IMR-90 (cell line): ENCODE data around the gene APBB1IP. TPM values are rescaled to one million over a fixed set of nuclear protein-coding genes. Genes with fewer than 3 reads are reported as not detected.

Experiments used
- ATAC-seq: fragments of 200-7000 bp; cut with Tn5 transposase; 2 replicates; pipeline ENCODE4 v1.9.1; 2020; ENCODE audit warnings: low read depth, mild to moderate bottlenecking, moderate library complexity
- BruUV-seq: library from RNA; stranded (reverse); fragments of 400-500 nt; replicated peaks from 2 replicates; lab custom pipeline; 2021; lab: Mats Ljungman, UMichigan
- CTCF ChIA-PET: fragments of 300-600 bp; formaldehyde crosslinking; extraction: SDS; loops from one replicate; lab custom pipeline; 2021; ENCODE audit warnings: antibody characterized with exemption; lab: Yijun Ruan, JAX
- POLR2A ChIA-PET: fragments of 300-600 bp; sonication (Branson Sonifier 250); formaldehyde crosslinking; loops from one replicate; lab custom pipeline; 2022; ENCODE audit warnings: antibody characterized with exemption; ENCODE audit not compliant: unreplicated experiment; lab: Charles Lee
- DNase-seq: peaks from one replicate; pipeline ENCODE4 v3.0.0; 2013
- H2AFZ ChIP-seq: replicated peaks from 2 replicates; pipeline ENCODE3; 2013; ENCODE audit warnings: low read length, mild to moderate bottlenecking; ENCODE audit not compliant: poor library complexity
- H2AK5ac ChIP-seq: 2 replicates; pipeline ENCODE4 v1.6.1; 2013; ENCODE audit warnings: low read depth, low read length, inconsistent platforms
- H2AK9ac ChIP-seq: replicated peaks from 2 replicates; pipeline ENCODE3; 2013; ENCODE audit warnings: mild to moderate bottlenecking, low read depth, low read length, moderate library complexity; ENCODE audit not compliant: poor library complexity
- H2BK120ac ChIP-seq: 2 replicates; pipeline ENCODE4 v1.6.1; 2013; ENCODE audit warnings: low read depth, low read length, inconsistent platforms
- H2BK15ac ChIP-seq: 3 replicates; pipeline ENCODE4 v1.6.1; 2013; ENCODE audit warnings: low read depth, low read length, inconsistent platforms
- H2BK20ac ChIP-seq: 2 replicates; pipeline ENCODE4 v1.6.1; 2013; ENCODE audit warnings: low read depth, mild to moderate bottlenecking, inconsistent platforms, low read length, moderate library complexity
- H2BK5ac ChIP-seq: 2 replicates; pipeline ENCODE4 v1.6.1; 2013; ENCODE audit warnings: mild to moderate bottlenecking, low read depth, low read length, inconsistent platforms; ENCODE audit not compliant: poor library complexity, severe bottlenecking
- H3K14ac ChIP-seq: replicated peaks from 2 replicates; pipeline ENCODE4 v1.6.1; 2013; ENCODE audit warnings: low read depth, low read length, inconsistent platforms
- H3K18ac ChIP-seq: 2 replicates; pipeline ENCODE4 v1.6.1; 2013; ENCODE audit warnings: low read depth, low read length, control low read depth
- H3K23ac ChIP-seq: 2 replicates; pipeline ENCODE4 v1.6.1; 2013; ENCODE audit warnings: low read depth, low read length, inconsistent platforms
- H3K27ac ChIP-seq: 2 replicates; pipeline ENCODE4 v1.5.1; 2013; ENCODE audit warnings: mild to moderate bottlenecking, control low read depth, low read length; ENCODE audit not compliant: insufficient read depth
- H3K27me3 ChIP-seq: 2 replicates; pipeline ENCODE4 v1.6.1; 2013; ENCODE audit warnings: low read length; ENCODE audit not compliant: control insufficient read depth, insufficient read depth
- H3K36me3 ChIP-seq: 2 replicates; pipeline ENCODE4 v1.6.1; 2013; ENCODE audit warnings: low read length, mixed read lengths; ENCODE audit not compliant: control insufficient read depth, insufficient read depth
- H3K4ac ChIP-seq: 2 replicates; pipeline ENCODE4 v1.6.1; 2013; ENCODE audit warnings: low read depth, low read length, inconsistent platforms
- H3K4me1 ChIP-seq: 2 replicates; pipeline ENCODE4 v1.6.1; 2013; ENCODE audit warnings: low read length, mixed read lengths; ENCODE audit not compliant: control insufficient read depth, insufficient read depth
- H3K4me2 ChIP-seq: 2 replicates; pipeline ENCODE4 v1.6.1; 2013; ENCODE audit warnings: low read depth, mild to moderate bottlenecking, control low read depth, low read length, moderate library complexity
- H3K4me3 ChIP-seq: 2 replicates; pipeline ENCODE4 v1.5.1; 2013; ENCODE audit warnings: low read depth, mild to moderate bottlenecking, control low read depth, low read length, moderate library complexity; ENCODE audit not compliant: insufficient read depth
- H3K56ac ChIP-seq: 2 replicates; pipeline ENCODE4 v1.6.1; 2013; ENCODE audit warnings: low read length, inconsistent platforms; ENCODE audit not compliant: insufficient read depth; ENCODE audit errors: extremely low read depth
- H3K79me1 ChIP-seq, 2 experiments: 2 replicates each; pipeline ENCODE4 v1.6.1; 2013; ENCODE audit warnings: low read length in 2 of 2, inconsistent platforms in 1 of 2, low read depth in 1 of 2
- H3K9ac ChIP-seq: 2 replicates; pipeline ENCODE4 v1.6.1; 2013; ENCODE audit warnings: low read depth, low read length, control low read depth
- H3K9me1 ChIP-seq: 2 replicates; pipeline ENCODE4 v1.6.1; 2013; ENCODE audit warnings: low read length, inconsistent platforms; ENCODE audit not compliant: insufficient read depth
- H3K9me3 ChIP-seq: 2 replicates; pipeline ENCODE4 v1.6.1; 2013; ENCODE audit warnings: low read length; ENCODE audit not compliant: control insufficient read depth, insufficient read depth
- H4K20me1 ChIP-seq: 2 replicates; pipeline ENCODE4 v1.6.1; 2013; ENCODE audit warnings: low read length, inconsistent platforms; ENCODE audit not compliant: insufficient read depth
- H4K5ac ChIP-seq: 2 replicates; pipeline ENCODE4 v1.6.1; 2013; ENCODE audit warnings: mild to moderate bottlenecking, low read depth, low read length, control low read depth
- H4K8ac ChIP-seq, 2 experiments: 2 replicates each; pipeline ENCODE4 v1.6.1; 2013; ENCODE audit warnings: low read depth in 2 of 2, low read length in 2 of 2, control low read depth in 1 of 2, inconsistent platforms in 1 of 2
- H4K91ac ChIP-seq: 2 replicates; pipeline ENCODE4 v1.6.1; 2013; ENCODE audit warnings: low read depth, low read length, inconsistent platforms; ENCODE audit not compliant: insufficient read depth
- BHLHE40 ChIP-seq: fragments of 150-350 bp; IDR thresholded peaks from 2 replicates; pipeline ENCODE4 v1.6.1; 2016; ENCODE audit warnings: mild to moderate bottlenecking, low read depth, low read length
- CEBPB ChIP-seq: IDR thresholded peaks from 2 replicates; pipeline ENCODE4 v1.6.1; 2012; ENCODE audit warnings: low read depth, low read length, improper control_type of control experiment
- CHD1 ChIP-seq: IDR thresholded peaks from 2 replicates; pipeline ENCODE4 v1.6.1; 2012; ENCODE audit warnings: low read depth, low read length, improper control_type of control experiment
- FOS ChIP-seq: fragments of 150-350 bp; IDR thresholded peaks from 2 replicates; pipeline ENCODE4 v1.6.1; 2016; ENCODE audit warnings: low read depth, low read length
- MAFK ChIP-seq: IDR thresholded peaks from 2 replicates; pipeline ENCODE4 v1.6.1; 2012; ENCODE audit warnings: low read depth, low read length, improper control_type of control experiment
- MAZ ChIP-seq: IDR thresholded peaks from 2 replicates; pipeline ENCODE4 v1.6.1; 2012; ENCODE audit warnings: low read depth, mild to moderate bottlenecking, low read length, improper control_type of control experiment, moderate library complexity, borderline replicate concordance
- MXI1 ChIP-seq: IDR thresholded peaks from 2 replicates; pipeline ENCODE4 v1.6.1; 2012; ENCODE audit warnings: low read depth, mild to moderate bottlenecking, low read length, moderate library complexity, borderline replicate concordance
- NFE2L2 ChIP-seq: fragments of 150-350 bp; IDR thresholded peaks from 2 replicates; pipeline ENCODE4 v1.6.1; 2016; ENCODE audit warnings: low read depth, mild to moderate bottlenecking, low read length
- POLR2A ChIP-seq: IDR thresholded peaks from 2 replicates; pipeline ENCODE4 v1.6.1; 2012; ENCODE audit warnings: mild to moderate bottlenecking, low read depth, low read length
- RAD21 ChIP-seq: IDR thresholded peaks from 2 replicates; pipeline ENCODE4 v1.6.1; 2012; ENCODE audit warnings: low read length, improper control_type of control experiment
- RCOR1 ChIP-seq: IDR thresholded peaks from 2 replicates; pipeline ENCODE4 v1.6.1; 2012; ENCODE audit warnings: mild to moderate bottlenecking, low read length, improper control_type of control experiment; ENCODE audit not compliant: insufficient replicate concordance
- RFX5 ChIP-seq: IDR thresholded peaks from 2 replicates; pipeline ENCODE4 v1.8.0; 2012; ENCODE audit warnings: low read depth, mild to moderate bottlenecking, low read length, moderate library complexity
- SMC3 ChIP-seq: fragments of 150-350 bp; IDR thresholded peaks from 2 replicates; pipeline ENCODE4 v1.6.1; 2016; ENCODE audit warnings: low read depth, mild to moderate bottlenecking, antibody characterized with exemption, low read length, moderate library complexity
- WGBS, 2 experiments: methylation state at CpG; one replicate each; pipeline versions ENCODE4 v1.1.5 to v1.1.7; 2013; ENCODE audit warnings: missing lambda C conversion rate in 2 of 2; ENCODE audit not compliant: insufficient read length in 1 of 2; ENCODE audit errors: extremely low coverage in 2 of 2; 5-methylcytosine and 5-hydroxymethylcytosine counted together
- dilution Hi-C: fragments of 300-500 bp; cut with HindIII; formaldehyde crosslinking; loops from one replicate; pipeline ENCODE4 v1.14.3; 2018; ENCODE audit warnings: low sequenced_read_pairs; ENCODE audit not compliant: unreplicated experiment
- in situ Hi-C: fragments of 300-500 bp; cut with MboI; formaldehyde crosslinking; loops from 3 replicates; pipeline ENCODE4 v1.14.3; 2019; ENCODE audit warnings: low sequenced_read_pairs, inconsistent platforms, mixed read lengths
- intact Hi-C: fragments of 100-400 bp; cut with micrococcal nuclease; formaldehyde crosslinking; loops from 2 replicates; pipeline ENCODE4 v1.10.0; 2022
- polyA plus RNA-seq, 3 experiments: library from polyadenylated mRNA; depleted of rRNA; stranded (reverse); fragments of >200 nt; gene quantifications; 2 replicates each; pipeline ENCODE4 v1.2.3, GENCODE V29; 2012; ENCODE audit warnings: low replicate concordance in 1 of 3
- total RNA-seq: library from RNA; depleted of rRNA; stranded (reverse); fragments of >200 nt; gene quantifications from 2 replicates; pipeline ENCODE4 v1.2.3, GENCODE V29; 2012
- TF ChIP-seq, protein P1 (sequence below): fragments of 150-350 bp; IDR thresholded peaks from 2 replicates; pipeline ENCODE4 v1.6.1; 2017; ENCODE audit warnings: mild to moderate bottlenecking, antibody characterized with exemption, low read length, low read depth
- TF ChIP-seq, protein P2 (sequence below): conservative IDR thresholded peaks from 2 replicates; pipeline ENCODE4 v1.5.1; 2012; ENCODE audit warnings: mild to moderate bottlenecking, low read depth, low read length, improper control_type of control experiment
- TF ChIP-seq, protein P3 (sequence below): fragments of 150-350 bp; IDR thresholded peaks from 2 replicates; pipeline ENCODE4 v1.6.1; 2016; ENCODE audit warnings: low read depth, mild to moderate bottlenecking, low read length, moderate library complexity, borderline replicate concordance

Gene APBB1IP
- total and polyA plus RNA-seq, 2 of the 4 experiments (the other 2 are of a cell fraction), result not detected

DNA sequence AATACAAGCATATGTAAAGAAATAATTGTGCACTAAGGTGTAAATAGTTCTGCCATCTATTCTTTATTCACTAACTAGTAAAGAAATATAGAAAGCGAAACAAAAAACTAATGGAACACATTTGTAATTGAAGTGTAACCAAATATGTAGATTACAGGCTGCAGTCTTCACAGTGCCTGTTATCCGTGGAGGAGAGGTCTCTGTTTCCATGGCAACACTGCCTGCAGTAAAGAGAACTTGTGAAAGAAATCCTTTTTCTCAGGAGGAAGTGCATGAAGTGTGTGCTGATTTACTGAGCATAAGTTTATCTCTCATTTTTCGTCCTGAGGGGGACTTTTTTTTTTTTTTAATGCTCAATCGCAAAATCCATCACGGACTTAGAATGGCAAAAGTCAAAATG, 102.5 kb downstream of the APBB1IP start:
- H4K8ac ChIP-seq, result no peak overlapping the region
- no peaks in the 10 kb centered on the region for H3K36me3 ChIP-seq
- ATAC-seq (no peak), DNase-seq (no peak)
- no TSS peak for BruUV-seq
- intact Hi-C loops (no loop called here), in situ Hi-C loops (no loop called here), dilution Hi-C loops (no loop called here)
- TF ChIP-seq CEBPB (no peak), RAD21 (no peak), MAZ (no peak), SMC3 (no peak), POLR2A (no peak), RCOR1 (no peak), BHLHE40 (no peak), RFX5 (no peak), NFE2L2 (no peak), MAFK (no peak), CHD1 (no peak), MXI1 (no peak), FOS (no peak)
- TF ChIP-seq, protein P1, sequence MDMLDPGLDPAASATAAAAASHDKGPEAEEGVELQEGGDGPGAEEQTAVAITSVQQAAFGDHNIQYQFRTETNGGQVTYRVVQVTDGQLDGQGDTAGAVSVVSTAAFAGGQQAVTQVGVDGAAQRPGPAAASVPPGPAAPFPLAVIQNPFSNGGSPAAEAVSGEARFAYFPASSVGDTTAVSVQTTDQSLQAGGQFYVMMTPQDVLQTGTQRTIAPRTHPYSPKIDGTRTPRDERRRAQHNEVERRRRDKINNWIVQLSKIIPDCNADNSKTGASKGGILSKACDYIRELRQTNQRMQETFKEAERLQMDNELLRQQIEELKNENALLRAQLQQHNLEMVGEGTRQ, result no peak
- TF ChIP-seq, protein P2, sequence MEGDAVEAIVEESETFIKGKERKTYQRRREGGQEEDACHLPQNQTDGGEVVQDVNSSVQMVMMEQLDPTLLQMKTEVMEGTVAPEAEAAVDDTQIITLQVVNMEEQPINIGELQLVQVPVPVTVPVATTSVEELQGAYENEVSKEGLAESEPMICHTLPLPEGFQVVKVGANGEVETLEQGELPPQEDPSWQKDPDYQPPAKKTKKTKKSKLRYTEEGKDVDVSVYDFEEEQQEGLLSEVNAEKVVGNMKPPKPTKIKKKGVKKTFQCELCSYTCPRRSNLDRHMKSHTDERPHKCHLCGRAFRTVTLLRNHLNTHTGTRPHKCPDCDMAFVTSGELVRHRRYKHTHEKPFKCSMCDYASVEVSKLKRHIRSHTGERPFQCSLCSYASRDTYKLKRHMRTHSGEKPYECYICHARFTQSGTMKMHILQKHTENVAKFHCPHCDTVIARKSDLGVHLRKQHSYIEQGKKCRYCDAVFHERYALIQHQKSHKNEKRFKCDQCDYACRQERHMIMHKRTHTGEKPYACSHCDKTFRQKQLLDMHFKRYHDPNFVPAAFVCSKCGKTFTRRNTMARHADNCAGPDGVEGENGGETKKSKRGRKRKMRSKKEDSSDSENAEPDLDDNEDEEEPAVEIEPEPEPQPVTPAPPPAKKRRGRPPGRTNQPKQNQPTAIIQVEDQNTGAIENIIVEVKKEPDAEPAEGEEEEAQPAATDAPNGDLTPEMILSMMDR, result no peak
- TF ChIP-seq, protein P3, sequence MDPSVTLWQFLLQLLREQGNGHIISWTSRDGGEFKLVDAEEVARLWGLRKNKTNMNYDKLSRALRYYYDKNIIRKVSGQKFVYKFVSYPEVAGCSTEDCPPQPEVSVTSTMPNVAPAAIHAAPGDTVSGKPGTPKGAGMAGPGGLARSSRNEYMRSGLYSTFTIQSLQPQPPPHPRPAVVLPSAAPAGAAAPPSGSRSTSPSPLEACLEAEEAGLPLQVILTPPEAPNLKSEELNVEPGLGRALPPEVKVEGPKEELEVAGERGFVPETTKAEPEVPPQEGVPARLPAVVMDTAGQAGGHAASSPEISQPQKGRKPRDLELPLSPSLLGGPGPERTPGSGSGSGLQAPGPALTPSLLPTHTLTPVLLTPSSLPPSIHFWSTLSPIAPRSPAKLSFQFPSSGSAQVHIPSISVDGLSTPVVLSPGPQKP, result no peak
- H2BK5ac ChIP-seq, result no peak overlapping the region
- no peak overlapping the region for H3K4ac ChIP-seq
- H3K9ac ChIP-seq, result no peak overlapping the region
- H2BK120ac ChIP-seq, result no peak overlapping the region
- no peaks in the 10 kb centered on the region for H3K79me1 ChIP-seq
- H3K4me1 ChIP-seq, result no peaks in the 10 kb centered on the region
- no peak overlapping the region for H2BK15ac ChIP-seq
- H4K20me1 ChIP-seq, result no peaks in the 10 kb centered on the region
- H2BK20ac ChIP-seq, result no peak overlapping the region
- no peak overlapping the region for H3K23ac ChIP-seq
- H3K9me3 ChIP-seq, result peaks cover 9% of the 10 kb centered on the region
- ChIA-PET POLR2A (no interaction called here), CTCF (no interaction called here)
- no peak overlapping the region for H2AK9ac ChIP-seq
- H3K4me2 ChIP-seq, result no peak overlapping the region
- no peaks in the 10 kb centered on the region for H3K27me3 ChIP-seq
- H2AFZ ChIP-seq, result no peak overlapping the region
- H2AK5ac ChIP-seq, result no peak overlapping the region
- no peaks in the 10 kb centered on the region for H3K9me1 ChIP-seq
- H3K18ac ChIP-seq, result no peak overlapping the region
- no peak overlapping the region for H3K14ac ChIP-seq
- H3K27ac ChIP-seq, result no peak overlapping the region
- H3K56ac ChIP-seq, result no peak overlapping the region
- H4K5ac ChIP-seq, result no peak overlapping the region
- no peak overlapping the region for H4K91ac ChIP-seq
- no peak overlapping the region for H3K4me3 ChIP-seq
- WGBS, 2 experiments, result 0% methylated on average over 1 of the region's 5 CpGs; no CpG with 5 or more reads in 1 of the 2 experiments
